ENCODE results near the gene DNAJC5G.
"Not testable (repeated sequence)": the region's sequence is repeated elsewhere in the genome, so short reads cannot be mapped to it uniquely, and the experiment has no call there.

DNAJC5G gene

GRCh38 chr2:27255187-27255586 is 20.0 kb upstream of the DNAJC5G start:
- DNase-seq: no peak

- peak; percentile 46 for DNase-seq
Measured at GRCh38 chr2:27255660-27256059, 19.6 kb upstream of the DNAJC5G start.

GRCh38 chr2:27256855-27257454 is 18.3 kb upstream of the DNAJC5G start:
- DNase-seq: no peak

- DNase-seq: no peak
Measured at GRCh38 chr2:27258051-27258450, 17.2 kb upstream of the DNAJC5G start.

- no peak for DNase-seq
Measured at GRCh38 chr2:27261241-27261925, 13.8 kb upstream of the DNAJC5G start.

GRCh38 chr2:27261926-27262298 is 13.3 kb upstream of the DNAJC5G start:
- DNase-seq: no peak

GRCh38 chr2:27262379-27263286 is 12.6 kb upstream of the DNAJC5G start, which contains the start of gene SLC30A3:
SLC30A3 (minus strand) TSS chr2:27263047; CDS start chr2:27262906, 141 bp downstream.
- DNase-seq: no peak

- DNase-seq: no peak
Measured at GRCh38 chr2:27263287-27264252, 11.7 kb upstream of the DNAJC5G start.

GRCh38 chr2:27264253-27264752 is 10.9 kb upstream of the DNAJC5G start:
- no peak for DNase-seq

GRCh38 chr2:27264753-27265535 is 10.3 kb upstream of the DNAJC5G start:
- no peak for DNase-seq

GRCh38 chr2:27265536-27265870 is 9.7 kb upstream of the DNAJC5G start:
- DNase-seq: no peak

- DNase-seq: not testable (repeated sequence)
Measured at GRCh38 chr2:27268296-27268695, 6.9 kb upstream of the DNAJC5G start.

GRCh38 chr2:27270131-27270530 is 5.1 kb upstream of the DNAJC5G start:
- no peak for DNase-seq

- no peak for DNase-seq
Measured at GRCh38 chr2:27270670-27271069, 4.6 kb upstream of the DNAJC5G start.

GRCh38 chr2:27271631-27272340 is 3.4 kb upstream of the DNAJC5G start:
- no peak for DNase-seq

- DNase-seq: not testable (repeated sequence)
Measured at GRCh38 chr2:27272537-27273522, 2.4 kb upstream of the DNAJC5G start.

- no peak for DNase-seq
Measured at GRCh38 chr2:27278010-27278409, 2.8 kb downstream of the DNAJC5G start.

- DNase-seq: no peak
Measured at GRCh38 chr2:27280826-27281225, 5.6 kb downstream of the DNAJC5G start.

GRCh38 chr2:27281442-27281841 is 6.2 kb downstream of the DNAJC5G start:
- DNase-seq: no peak

Data from amniotic stem cell (primary cell).